ENCODE results near the gene FOXD1. TPM values are rescaled to one million over a fixed set of nuclear protein-coding genes. Genes with fewer than 3 reads are reported as not detected.

FOXD1 gene
- total RNA-seq, 1 donor from 2014 or later, result not detected

DNA sequence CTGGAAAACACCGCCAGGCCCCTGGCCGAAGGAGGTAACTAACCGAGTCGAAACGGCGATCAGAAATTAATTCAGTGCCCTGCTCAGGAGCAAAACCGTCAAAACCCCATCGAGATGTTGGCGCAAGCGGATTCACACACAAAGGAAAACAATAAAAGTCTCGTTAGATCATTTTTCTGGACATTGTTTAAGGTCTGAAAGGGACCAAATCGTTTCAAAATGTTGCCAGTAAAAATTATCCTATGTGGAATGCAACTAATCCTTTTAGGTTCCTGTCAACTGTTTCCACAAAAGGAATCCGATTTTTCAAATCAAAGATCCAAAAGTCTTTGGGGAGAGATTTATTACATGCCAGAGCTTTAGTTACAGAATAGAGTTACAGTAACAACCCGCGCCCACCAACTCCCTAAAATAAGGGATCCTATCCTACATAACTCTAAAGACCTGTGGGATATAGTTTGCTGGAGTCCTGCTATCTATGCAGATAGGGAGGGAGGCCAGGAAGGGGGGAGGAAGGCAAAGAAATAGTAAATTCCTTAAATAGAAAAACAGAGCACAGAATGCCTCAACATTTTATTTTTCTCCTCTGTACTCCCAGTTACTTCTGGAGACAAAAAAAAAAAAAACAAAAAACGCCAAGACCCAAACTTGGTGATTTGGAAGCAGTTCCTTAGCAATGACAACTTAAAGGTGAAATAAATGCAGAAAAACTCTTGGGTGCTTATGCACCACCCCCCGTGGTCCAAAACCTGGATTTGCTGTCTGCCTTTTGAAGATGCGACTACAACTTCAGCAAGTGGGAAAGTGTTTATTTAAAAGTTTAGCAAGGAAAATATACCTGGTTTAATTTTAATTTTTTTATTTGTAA lies 10.6 kb downstream of the FOXD1 start:
- H4K20me1 ChIP-seq (ENCODE audit: low read depth), result peaks cover 51% of the 10 kb centered on the region
- H3K9ac ChIP-seq, result no peak overlapping the region
- H3K9me3 ChIP-seq (ENCODE audit: low read depth), result no peaks in the 10 kb centered on the region
- Mint-ChIP-seq H3K4me3 (peak overlapping the region; percentile 78), H3K9me3 (peaks cover 2% of the 10 kb centered on the region), H3K4me1 (peaks cover 19% of the 10 kb centered on the region), H3K36me3 (no peaks in the 10 kb centered on the region), H3K27ac (no peak overlapping the region), H3K27me3 (ENCODE audit: insufficient read depth, low read depth) (peaks cover 84% of the 10 kb centered on the region)
- H3F3A ChIP-seq (ENCODE audit: low read depth), result peaks cover 58% of the 10 kb centered on the region
- TF ChIP-seq, protein P1, sequence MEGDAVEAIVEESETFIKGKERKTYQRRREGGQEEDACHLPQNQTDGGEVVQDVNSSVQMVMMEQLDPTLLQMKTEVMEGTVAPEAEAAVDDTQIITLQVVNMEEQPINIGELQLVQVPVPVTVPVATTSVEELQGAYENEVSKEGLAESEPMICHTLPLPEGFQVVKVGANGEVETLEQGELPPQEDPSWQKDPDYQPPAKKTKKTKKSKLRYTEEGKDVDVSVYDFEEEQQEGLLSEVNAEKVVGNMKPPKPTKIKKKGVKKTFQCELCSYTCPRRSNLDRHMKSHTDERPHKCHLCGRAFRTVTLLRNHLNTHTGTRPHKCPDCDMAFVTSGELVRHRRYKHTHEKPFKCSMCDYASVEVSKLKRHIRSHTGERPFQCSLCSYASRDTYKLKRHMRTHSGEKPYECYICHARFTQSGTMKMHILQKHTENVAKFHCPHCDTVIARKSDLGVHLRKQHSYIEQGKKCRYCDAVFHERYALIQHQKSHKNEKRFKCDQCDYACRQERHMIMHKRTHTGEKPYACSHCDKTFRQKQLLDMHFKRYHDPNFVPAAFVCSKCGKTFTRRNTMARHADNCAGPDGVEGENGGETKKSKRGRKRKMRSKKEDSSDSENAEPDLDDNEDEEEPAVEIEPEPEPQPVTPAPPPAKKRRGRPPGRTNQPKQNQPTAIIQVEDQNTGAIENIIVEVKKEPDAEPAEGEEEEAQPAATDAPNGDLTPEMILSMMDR (IDR thresholded peaks at IDR 0.05), result no peak
- TF ChIP-seq EZH2phosphoT487 (IDR thresholded peaks at IDR 0.05) (peak; percentile 15), EZH2 (IDR thresholded peaks at IDR 0.05) (no peak)
- peak overlapping the region; percentile 80 for H2AFZ ChIP-seq (replicated peaks)
- H3K4me3 ChIP-seq, result peak overlapping the region; percentile 43
- H3K4me2 ChIP-seq, result peak overlapping the region; percentile 79
- no peak for DNase-seq (ENCODE audit: low spot score)
- H3K4me1 ChIP-seq, result peaks cover 33% of the 10 kb centered on the region
- no peak overlapping the region for H3K27ac ChIP-seq
- no peaks in the 10 kb centered on the region for H3K79me2 ChIP-seq (ENCODE audit: low read depth)
- peaks cover 100% of the 10 kb centered on the region for H3K27me3 ChIP-seq
- no peaks in the 10 kb centered on the region for H3K36me3 ChIP-seq

DNA sequence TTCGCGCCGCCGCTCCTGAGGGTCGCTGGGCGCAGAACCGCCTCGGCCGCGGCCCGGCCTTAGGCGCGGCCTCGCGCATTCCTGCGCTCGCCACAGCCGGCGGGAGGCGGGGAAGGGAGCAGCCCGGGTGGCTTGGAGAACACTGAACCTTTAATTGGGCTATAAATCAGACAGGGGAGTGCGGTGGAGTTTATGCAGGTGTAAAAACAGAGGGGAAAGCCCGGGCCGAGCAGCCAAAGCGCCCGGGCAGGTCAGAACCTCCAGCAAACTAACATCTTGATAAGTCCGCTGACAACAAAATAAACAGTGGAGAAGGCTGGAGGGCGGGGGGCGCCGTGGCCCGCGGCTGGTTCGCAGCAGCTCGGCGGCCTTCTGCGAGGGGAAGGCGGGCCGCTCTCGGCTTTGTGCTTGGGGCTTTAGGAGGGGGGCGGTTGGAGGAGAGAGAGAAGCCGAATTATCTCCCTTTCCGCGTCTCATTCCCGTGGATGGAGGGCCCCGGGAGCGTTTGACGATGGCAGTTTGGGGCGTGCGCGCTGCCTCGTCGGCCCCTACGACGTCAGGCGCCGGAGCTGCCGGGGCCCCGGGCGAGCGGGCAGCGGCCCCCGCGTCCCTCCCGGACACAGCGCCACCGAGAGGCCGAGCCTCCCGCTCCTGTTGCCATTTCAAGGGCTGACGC lies 11.3 kb downstream of the FOXD1 start:
- peak overlapping the region; percentile 80 for H2AFZ ChIP-seq (replicated peaks)
- H3K4me1 ChIP-seq, result peaks cover 28% of the 10 kb centered on the region
- peaks cover 50% of the 10 kb centered on the region for H3F3A ChIP-seq (ENCODE audit: low read depth)
- no peaks in the 10 kb centered on the region for H3K36me3 ChIP-seq
- Mint-ChIP-seq H3K4me3 (peak overlapping the region; percentile 79), H3K9me3 (peaks cover 2% of the 10 kb centered on the region), H3K4me1 (peaks cover 19% of the 10 kb centered on the region), H3K27ac (no peak overlapping the region), H3K27me3 (ENCODE audit: insufficient read depth, low read depth) (peaks cover 84% of the 10 kb centered on the region), H3K36me3 (no peaks in the 10 kb centered on the region)
- H3K27ac ChIP-seq, result no peak overlapping the region
- H3K4me2 ChIP-seq, result peak overlapping the region; percentile 79
- H3K27me3 ChIP-seq, result peaks cover 100% of the 10 kb centered on the region
- H3K9ac ChIP-seq, result no peak overlapping the region
- peak; percentile 91 for DNase-seq (ENCODE audit: low spot score)
- H3K79me2 ChIP-seq (ENCODE audit: low read depth), result no peaks in the 10 kb centered on the region
- no peaks in the 10 kb centered on the region for H3K9me3 ChIP-seq (ENCODE audit: low read depth)
- TF ChIP-seq, protein P1 (IDR thresholded peaks at IDR 0.05), result peak; percentile 73
- TF ChIP-seq EZH2 (IDR thresholded peaks at IDR 0.05), result peak; percentile 58
- TF ChIP-seq EZH2phosphoT487 (IDR thresholded peaks at IDR 0.05), result no peak
- peaks cover 43% of the 10 kb centered on the region for H4K20me1 ChIP-seq (ENCODE audit: low read depth)
- H3K4me3 ChIP-seq, result peak overlapping the region; percentile 43

DNA sequence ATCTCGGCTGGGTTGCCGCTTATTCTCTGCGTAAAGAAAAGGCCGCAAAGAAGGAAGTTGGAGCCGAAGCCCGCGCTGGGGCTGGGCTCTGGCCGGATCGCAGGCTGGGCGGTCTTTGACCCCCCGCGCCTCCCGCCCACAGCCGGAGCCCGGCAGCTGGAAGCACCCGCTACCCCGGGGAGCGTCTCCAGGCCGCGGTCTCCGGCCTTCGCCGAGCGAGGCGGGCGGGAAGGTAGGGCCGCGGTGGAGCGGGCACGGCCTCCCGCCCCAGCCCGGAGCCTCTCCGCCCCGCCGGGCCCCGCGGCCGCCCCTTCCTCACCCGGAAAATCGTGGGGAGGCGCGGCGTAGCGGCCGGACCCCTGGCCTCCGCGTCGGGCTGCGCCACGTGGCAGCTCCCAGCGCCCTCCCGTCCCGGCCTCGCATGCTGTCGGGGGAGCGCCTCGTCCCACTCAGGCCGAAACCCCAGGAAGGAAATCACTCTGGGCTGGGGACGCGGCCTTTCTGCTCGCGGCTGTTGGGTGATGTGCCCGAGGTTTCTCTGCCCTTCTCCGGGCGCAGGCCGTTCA lies 12.0 kb downstream of the FOXD1 start:
- Histone ChIP-seq H3K4me1 (peaks cover 28% of the 10 kb centered on the region), H3F3A (ENCODE audit: low read depth) (peaks cover 47% of the 10 kb centered on the region), H3K4me2 (peak overlapping the region; percentile 79), H3K9ac (no peak overlapping the region), H3K27ac (no peak overlapping the region), H4K20me1 (ENCODE audit: low read depth) (peaks cover 37% of the 10 kb centered on the region), H3K36me3 (no peaks in the 10 kb centered on the region), H3K9me3 (ENCODE audit: low read depth) (no peaks in the 10 kb centered on the region), H3K79me2 (ENCODE audit: low read depth) (no peaks in the 10 kb centered on the region), H2AFZ (replicated peaks) (peak overlapping the region; percentile 80), H3K4me3 (peak overlapping the region; percentile 43), H3K27me3 (peaks cover 100% of the 10 kb centered on the region)
- peaks cover 2% of the 10 kb centered on the region for H3K9me3 Mint-ChIP-seq
- no peak for DNase-seq (ENCODE audit: low spot score)
- no peaks in the 10 kb centered on the region for H3K36me3 Mint-ChIP-seq
- no peak overlapping the region for H3K27ac Mint-ChIP-seq
- TF ChIP-seq EZH2phosphoT487 (IDR thresholded peaks at IDR 0.05) (no peak), EZH2 (IDR thresholded peaks at IDR 0.05) (peak; percentile 73)
- H3K4me1 Mint-ChIP-seq, result peaks cover 19% of the 10 kb centered on the region
- no peak overlapping the region for H3K4me3 Mint-ChIP-seq
- peaks cover 82% of the 10 kb centered on the region for H3K27me3 Mint-ChIP-seq (ENCODE audit: insufficient read depth, low read depth)

All from neural progenitor cell (in vitro differentiated cells).